Uterus (tissue), 2 donors: ENCODE data around the gene KCTD19.

Experiments
- CTCF ChIP-seq, 4 experiments: fragments of 200-600 bp in 2 of 4; fragments of 450-650 bp in 2 of 4; sonication (generic) in 2 of 4; IDR thresholded peaks; one replicate each; pipeline ENCODE4 v1.5.1; 2016 to 2019; ENCODE audit warnings: antibody characterized with exemption in 4 of 4, mild to moderate bottlenecking in 2 of 4, moderate library complexity in 1 of 4
- POLR2A ChIP-seq, 2 donors: fragments of 450-650 bp; IDR thresholded peaks; one replicate each; pipeline ENCODE4 v1.6.1; 2016; ENCODE audit warnings: antibody characterized with exemption in 2 of 2, mild to moderate bottlenecking in 1 of 2, moderate library complexity in 1 of 2

GRCh38 chr16:67341250-67341649 lies 14.7 kb upstream of the KCTD19 start:
- TF ChIP-seq CTCF (IDR thresholded peaks at IDR 0.05) = no peak
- TF ChIP-seq POLR2A (IDR thresholded peaks at IDR 0.05) = no peak
